Endothelial cell of umbilical vein (primary cell): ENCODE measurements around the gene IGF2R. TPM values are rescaled to one million over a fixed set of nuclear protein-coding genes. Genes with fewer than 3 reads are reported as not detected.

Experiments used
- BruUV-seq: library from RNA; stranded (reverse); fragments of 400-500 nt; replicated peaks from 2 replicates; lab custom pipeline; 2021; lab: Mats Ljungman, UMichigan
- CTCF ChIA-PET: fragments of 300-600, 350-600 bp; sonication (Branson Sonifier 250); formaldehyde crosslinking; loops from one replicate; lab custom pipeline; 2021; ENCODE audit warnings: antibody characterized with exemption, inconsistent platforms; lab: Charles Lee
- POLR2A ChIA-PET: fragments of 300-600, 350-600 bp; sonication (Branson Sonifier 250); formaldehyde crosslinking; loops from one replicate; lab custom pipeline; 2021; ENCODE audit warnings: antibody characterized with exemption, inconsistent platforms; lab: Charles Lee
- DNase-seq: peaks from one replicate; pipeline ENCODE4 v3.0.0-alpha.2; 2011; ENCODE audit warnings: low read depth, low spot score
- FAIRE-seq: peaks from 2 replicates; lab custom pipeline; 2011; peaks lifted over from hg19 to GRCh38; lab: Jason Lieb, UNC
- H2AFZ ChIP-seq: 2 replicates; pipeline ENCODE4 v1.6.0; 2012; ENCODE audit warnings: low read depth, low read length, control low read depth, inconsistent platforms
- H3K27ac ChIP-seq: 2 replicates; pipeline ENCODE4 v1.5.1; 2011; ENCODE audit warnings: low read depth, mild to moderate bottlenecking, control low read depth, low read length, moderate library complexity; ENCODE audit not compliant: insufficient read depth
- H3K27me3 ChIP-seq, 2 experiments: 2 replicates each; pipeline versions ENCODE4 v1.6.0 to v1.6.1; 2011; ENCODE audit warnings: low read length in 2 of 2, mixed read lengths in 1 of 2; ENCODE audit not compliant: control insufficient read depth in 2 of 2, insufficient read depth in 2 of 2
- H3K36me3 ChIP-seq, 2 experiments: 2 replicates in 1 of 2; 3 replicates in 1 of 2; pipeline ENCODE4 v1.5.1; 2011; ENCODE audit warnings: low read length in 2 of 2, mild to moderate bottlenecking in 1 of 2, moderate library complexity in 1 of 2; ENCODE audit not compliant: control insufficient read depth in 2 of 2, insufficient read depth in 2 of 2; ENCODE audit errors: extremely low read depth in 1 of 2
- H3K4me1 ChIP-seq: 3 replicates; pipeline ENCODE4 v1.5.1; 2011; ENCODE audit warnings: mild to moderate bottlenecking, low read length; ENCODE audit not compliant: control insufficient read depth, insufficient read depth; ENCODE audit errors: extremely low read depth
- H3K4me2 ChIP-seq: 2 replicates; pipeline ENCODE4 v1.6.1; 2011; ENCODE audit warnings: low read length, control low read depth, mixed read lengths; ENCODE audit not compliant: insufficient read depth
- H3K4me3 ChIP-seq, 3 experiments: fragments of 200-600 bp in 1 of 3; sonication (generic), shearing (Covaris generic) in 1 of 3; replicated peaks in 1 of 3; 2 replicates each; pipeline ENCODE4 v1.5.1; 2011 to 2016; ENCODE audit warnings: control low read depth in 3 of 3, low read length in 3 of 3, mild to moderate bottlenecking in 2 of 3, inconsistent platforms in 1 of 3, low read depth in 1 of 3, moderate library complexity in 1 of 3; ENCODE audit not compliant: insufficient read depth in 1 of 3
- H3K79me2 ChIP-seq: 2 replicates; pipeline ENCODE4 v1.6.0; 2012; ENCODE audit warnings: low read length, inconsistent platforms; ENCODE audit not compliant: control insufficient read depth, insufficient read depth
- H3K9ac ChIP-seq: replicated peaks from 2 replicates; pipeline ENCODE3; 2011; ENCODE audit warnings: low read length, control low read depth; ENCODE audit not compliant: insufficient read depth; ENCODE audit errors: extremely low read depth
- H3K9me1 ChIP-seq: replicated peaks from 3 replicates; pipeline ENCODE4 v1.6.0; 2011; ENCODE audit warnings: mild to moderate bottlenecking, low read length; ENCODE audit not compliant: control insufficient read depth, insufficient read depth; ENCODE audit errors: extremely low read depth
- H3K9me3 ChIP-seq: replicated peaks from 2 replicates; pipeline ENCODE4 v1.5.1; 2012; ENCODE audit warnings: low read length, inconsistent platforms; ENCODE audit not compliant: control insufficient read depth, insufficient read depth
- H4K20me1 ChIP-seq: replicated peaks from 2 replicates; pipeline ENCODE3; 2011; ENCODE audit warnings: mild to moderate bottlenecking, low read length; ENCODE audit not compliant: control insufficient read depth, insufficient read depth; ENCODE audit errors: extremely low read depth
- CTCF ChIP-seq, 2 donors: IDR thresholded peaks; 1 replicate in 1 of 2; 2 replicates in 1 of 2; pipeline ENCODE4 v1.5.1; 2011; ENCODE audit warnings: low read length in 2 of 2, mild to moderate bottlenecking in 2 of 2, moderate library complexity in 2 of 2, control low read depth in 1 of 2, inconsistent platforms in 1 of 2, low read depth in 1 of 2; ENCODE audit not compliant: insufficient read depth in 1 of 2; ENCODE audit errors: extremely low read depth in 1 of 2
- EZH2 ChIP-seq: IDR thresholded peaks from 2 replicates; pipeline ENCODE4 v1.6.1; 2012; ENCODE audit warnings: borderline replicate concordance, low read depth, mild to moderate bottlenecking, moderate library complexity, low read length, inconsistent platforms; ENCODE audit not compliant: severe bottlenecking
- FOS ChIP-seq: IDR thresholded peaks from 2 replicates; pipeline ENCODE4 v1.6.1; 2011; ENCODE audit warnings: mild to moderate bottlenecking, low read length, moderate library complexity, borderline replicate concordance; ENCODE audit not compliant: insufficient read depth
- GATA2 ChIP-seq: IDR thresholded peaks from 2 replicates; pipeline ENCODE4 v1.7.0; 2011; ENCODE audit warnings: low read depth, mild to moderate bottlenecking, moderate library complexity, mixed read lengths, low read length; ENCODE audit not compliant: insufficient read length, insufficient read depth
- JUN ChIP-seq: IDR thresholded peaks from 2 replicates; pipeline ENCODE4 v1.6.1; 2011; ENCODE audit warnings: borderline replicate concordance, low read depth; ENCODE audit not compliant: insufficient read length, insufficient read depth
- MAX ChIP-seq: IDR thresholded peaks from 2 replicates; pipeline ENCODE4 v1.6.1; 2011; ENCODE audit not compliant: insufficient read depth, insufficient read length
- MYC ChIP-seq: IDR thresholded peaks from one replicate; pipeline ENCODE4 v1.6.1; 2011; ENCODE audit warnings: mild to moderate bottlenecking, low read depth, low read length
- POLR2A ChIP-seq: IDR thresholded peaks from 2 replicates; pipeline ENCODE4 v1.6.1; 2012; ENCODE audit warnings: low read depth, mild to moderate bottlenecking, control low read depth, low read length
- POLR2AphosphoS5 ChIP-seq: IDR thresholded peaks from 2 replicates; pipeline ENCODE4 v1.6.1; 2012; ENCODE audit warnings: low read depth, mild to moderate bottlenecking, control low read depth, low read length, moderate library complexity; ENCODE audit not compliant: insufficient read depth
- dilution Hi-C: fragments of 300-500 bp; cut with MboI; formaldehyde crosslinking; loops from one replicate; pipeline ENCODE4 v1.15.0; 2019; ENCODE audit warnings: low sequenced_read_pairs; ENCODE audit not compliant: extremely low pct_ligation_motif_present
- intact Hi-C: fragments of 100-400 bp; cut with micrococcal nuclease; formaldehyde crosslinking; loops from one replicate; pipeline ENCODE4 v1.10.0; 2022
- polyA plus RNA-seq, 4 experiments: library from polyadenylated mRNA; depleted of rRNA in 3 of 4; stranded (reverse) in 3 of 4; unstranded in 1 of 4; fragments of >200 nt; gene quantifications; 2 replicates each; pipeline versions ENCODE4 v1.2.1 to v1.2.3, GENCODE V29; 2011 to 2012; ENCODE audit warnings: missing spikeins in 1 of 4
- total RNA-seq: library from RNA; stranded (reverse); gene quantifications from 2 replicates; pipeline ENCODE4 v1.2.3, GENCODE V29; 2021

The IGF2R gene
- total and polyA plus RNA-seq, 2 donors (not counting 3 experiments of a cell fraction or from before 2014, with no cell fraction given) = 16.3 to 60.2 TPM

- ChIA-PET POLR2A (no interaction called here), CTCF (interaction anchor here (1.4 kb wide), 1 partner anchor 327 kb away, joined by 3 read pairs; no protein-coding TSS in a partner anchor)
- intact Hi-C loops (no loop called here), dilution Hi-C loops (no loop called here)
- Histone ChIP-seq H3K4me2 (no peak overlapping the region), H3K4me3 (no peak overlapping the region), H3K27me3 (peaks cover 8 to 9% of the 10 kb centered on the region in 2 experiments), H2AFZ (no peak overlapping the region), H3K9ac (no peak overlapping the region), H3K27ac (no peak overlapping the region), H3K9me3 (no peaks in the 10 kb centered on the region), H3K36me3 (no peaks in the 10 kb centered on the region), H3K79me2 (no peaks in the 10 kb centered on the region), H3K9me1 (no peaks in the 10 kb centered on the region), H3K4me1 (no peaks in the 10 kb centered on the region), H4K20me1 (no peaks in the 10 kb centered on the region)
- TF ChIP-seq FOS (no peak), POLR2AphosphoS5 (no peak), GATA2 (no peak), JUN (no peak), MYC (no peak), MAX (no peak), EZH2 (no peak), CTCF (IDR thresholded peaks at IDR 0.05; ENCODE audit: extremely low read depth in 1 of 2, insufficient read depth in 1 of 2, low read depth in 1 of 2, low read length in 2 of 2) (no peak), POLR2A (no peak)
- no TSS peak for BruUV-seq
- FAIRE-seq = no peak
- no peak for DNase-seq
Observed at GRCh38 chr6:159959976-159960384, 8.9 kb upstream of the IGF2R start.
